ENCODE results near the gene SMC1B.
"Not testable (repeated sequence)": the region's sequence is repeated elsewhere in the genome, so short reads cannot be mapped to it uniquely, and the experiment has no call there.

SMC1B gene

DNA sequence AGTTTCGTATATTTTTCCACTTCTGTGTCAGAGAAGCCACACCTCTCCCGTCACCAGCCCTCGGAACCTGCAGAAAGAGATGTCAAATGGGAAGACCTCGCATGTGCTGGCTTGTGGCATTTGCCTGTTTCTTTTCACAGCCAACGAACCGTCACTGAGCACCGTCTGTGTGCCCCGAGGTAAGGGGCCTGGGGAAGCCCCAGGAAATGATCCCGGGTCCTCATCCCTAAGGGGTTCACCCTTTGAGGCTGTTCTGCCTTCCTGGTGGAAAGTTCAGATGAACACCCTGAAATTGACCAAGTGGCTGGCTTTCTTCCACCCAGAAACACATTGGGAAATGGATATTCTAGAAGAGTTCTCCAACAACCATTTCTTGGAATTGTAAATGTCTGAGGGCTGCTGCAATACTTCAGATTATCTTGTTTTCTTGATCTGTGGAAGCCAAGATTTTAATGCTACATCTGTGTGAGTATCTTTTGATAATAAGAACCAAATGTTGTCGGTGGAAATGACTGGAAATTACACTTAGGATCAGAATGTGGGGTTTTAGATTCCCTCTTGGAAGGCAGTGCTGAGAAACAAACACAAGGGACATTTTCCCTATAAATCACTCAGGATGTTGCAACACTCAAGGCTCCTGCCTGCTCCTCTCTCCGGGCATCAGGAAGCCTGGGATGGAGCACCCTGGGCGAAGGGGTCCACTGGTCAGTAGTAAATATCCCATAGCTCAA is 37.7 kb upstream of the SMC1B start:
- Mint-ChIP-seq H3K9me3 (no peaks in the 10 kb centered on the region), H3K4me1 (no peaks in the 10 kb centered on the region), H3K27me3 (no peaks in the 10 kb centered on the region), H3K36me3 (ENCODE audit: low read depth) (no peaks in the 10 kb centered on the region), H3K4me3 (no peak overlapping the region), H3K27ac (no peak overlapping the region)
- ATAC-seq (no peak), DNase-seq (no peak)

DNA sequence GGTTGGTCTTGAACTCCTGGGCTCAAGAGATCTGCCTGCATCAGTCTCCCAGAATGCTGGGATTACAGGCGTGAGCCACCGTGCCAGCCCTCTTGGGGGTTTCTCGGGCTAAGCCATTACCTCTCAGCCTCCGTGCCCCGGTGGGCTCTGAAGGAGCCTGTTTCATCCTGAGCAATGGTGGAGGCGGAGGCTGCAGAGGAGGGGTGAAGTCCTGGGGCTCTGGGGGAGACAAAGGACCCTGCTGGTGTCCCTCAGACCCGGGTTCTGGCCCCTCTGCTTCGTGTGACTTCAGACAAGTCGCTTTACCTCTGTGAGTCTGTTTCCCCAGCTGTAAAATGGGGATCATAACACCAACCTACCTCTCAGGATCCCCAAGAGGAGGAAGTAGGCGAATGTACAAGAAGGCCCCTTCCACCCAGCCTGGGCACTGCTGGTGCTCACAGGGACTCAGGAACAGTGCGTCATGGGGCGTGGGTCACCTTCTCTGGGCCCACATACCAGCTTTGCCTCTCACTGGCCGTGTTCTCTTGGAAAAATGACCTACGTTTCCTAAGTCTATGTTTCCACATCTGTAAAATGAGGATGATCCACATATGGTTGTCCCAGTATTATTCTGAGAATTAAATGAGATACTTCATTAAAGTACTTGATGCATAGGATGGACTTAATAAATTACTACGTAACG is 36.8 kb upstream of the SMC1B start:
- ATAC-seq (no peak), DNase-seq (no peak)
- H3K9me3 Mint-ChIP-seq = no peaks in the 10 kb centered on the region

DNA sequence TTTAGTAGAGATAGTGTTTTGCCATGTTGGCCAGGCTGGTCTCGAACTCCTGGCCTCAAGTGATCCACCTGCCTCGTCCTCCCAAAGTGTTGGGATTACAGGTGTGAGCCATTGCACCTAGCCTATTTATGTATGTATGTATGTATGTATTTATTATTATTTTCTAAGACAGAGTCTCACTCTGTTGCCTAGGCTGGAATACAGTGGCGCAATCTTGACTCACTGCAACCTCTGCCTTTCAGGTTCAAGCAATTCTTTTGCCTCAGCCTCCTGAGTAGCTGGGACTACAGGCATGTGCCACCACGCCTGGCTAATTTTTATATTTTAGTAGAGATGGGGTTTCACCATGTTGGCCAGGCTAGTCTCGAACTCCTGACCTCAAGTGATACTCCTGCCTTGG is 36.0 kb upstream of the SMC1B start:
- not testable (repeated sequence) for H3K36me3 Mint-ChIP-seq (ENCODE audit: low read depth); H3K27me3 Mint-ChIP-seq; H3K27ac Mint-ChIP-seq; ATAC-seq; H3K9me3 Mint-ChIP-seq; H3K4me1 Mint-ChIP-seq; H3K4me3 Mint-ChIP-seq; DNase-seq

More for the DNA sequence above, 36.8 kb upstream of the SMC1B start:
- H3K4me1 Mint-ChIP-seq = no peaks in the 10 kb centered on the region
- H3K27me3 Mint-ChIP-seq = no peaks in the 10 kb centered on the region
- H3K36me3 Mint-ChIP-seq (ENCODE audit: low read depth) = no peaks in the 10 kb centered on the region
- H3K4me3 Mint-ChIP-seq = no peak overlapping the region
- H3K27ac Mint-ChIP-seq = no peak overlapping the region

- no peak overlapping the region for H3K27ac Mint-ChIP-seq
- no peaks in the 10 kb centered on the region for H3K9me3 Mint-ChIP-seq
Measured at GRCh38 chr22:45448431-45448830, 35.0 kb upstream of the SMC1B start.

DNA sequence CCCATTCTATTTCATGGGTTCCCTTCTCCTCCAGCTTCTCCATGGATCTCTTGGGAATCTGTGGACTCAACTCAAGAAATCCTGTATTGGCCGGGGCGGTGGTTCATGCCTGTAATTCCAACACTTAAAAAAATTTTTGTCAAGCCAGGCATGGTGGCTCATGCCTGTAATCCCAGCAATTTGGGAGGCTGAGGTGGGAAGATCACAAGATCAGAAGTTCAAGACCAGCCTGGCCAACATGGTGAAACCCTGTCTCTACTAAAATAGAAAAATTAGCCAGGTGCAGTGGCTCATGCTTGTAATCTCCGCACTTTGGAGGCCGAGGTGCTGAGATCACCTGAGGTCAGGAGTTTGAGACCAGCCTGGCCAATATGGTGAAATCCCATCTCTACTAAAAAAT is 34.2 kb upstream of the SMC1B start:
- not testable (repeated sequence) for H3K27me3 Mint-ChIP-seq; H3K9me3 Mint-ChIP-seq; H3K4me1 Mint-ChIP-seq; H3K4me3 Mint-ChIP-seq; DNase-seq; H3K36me3 Mint-ChIP-seq (ENCODE audit: low read depth); ATAC-seq; H3K27ac Mint-ChIP-seq

More at GRCh38 chr22:45448431-45448830, 35.0 kb upstream of the SMC1B start:
- H3K4me1 Mint-ChIP-seq = no peaks in the 10 kb centered on the region
- peaks cover 2% of the 10 kb centered on the region for H3K27me3 Mint-ChIP-seq
- H3K4me3 Mint-ChIP-seq = no peak overlapping the region
- no peaks in the 10 kb centered on the region for H3K36me3 Mint-ChIP-seq (ENCODE audit: low read depth)
- no peak for DNase-seq
- ATAC-seq = no peak

DNA sequence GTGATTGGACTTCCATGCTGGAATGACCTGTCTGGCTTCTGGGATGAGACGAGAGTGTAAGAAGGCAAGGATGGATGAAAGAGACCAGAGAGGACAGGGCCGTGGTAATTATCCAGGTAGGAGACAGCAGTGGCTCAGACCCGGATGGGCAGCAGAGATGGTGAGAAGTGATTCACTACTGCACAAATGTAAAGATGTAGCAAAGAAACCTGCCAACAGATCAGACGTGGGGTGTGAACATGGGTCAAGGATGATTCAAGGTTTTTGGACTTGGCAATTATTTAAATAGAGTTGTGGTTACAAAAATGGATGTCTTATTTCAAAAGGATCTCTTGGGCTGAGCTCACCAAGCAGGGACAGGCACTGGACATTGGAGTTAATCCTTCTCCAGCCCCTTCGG is 32.8 kb upstream of the SMC1B start:
- DNase-seq (no peak), ATAC-seq (no peak)
- Mint-ChIP-seq H3K27ac (no peak overlapping the region), H3K36me3 (ENCODE audit: low read depth) (no peaks in the 10 kb centered on the region), H3K4me3 (no peak overlapping the region), H3K27me3 (peaks cover 3% of the 10 kb centered on the region), H3K4me1 (peaks cover 1% of the 10 kb centered on the region), H3K9me3 (no peaks in the 10 kb centered on the region)

DNA sequence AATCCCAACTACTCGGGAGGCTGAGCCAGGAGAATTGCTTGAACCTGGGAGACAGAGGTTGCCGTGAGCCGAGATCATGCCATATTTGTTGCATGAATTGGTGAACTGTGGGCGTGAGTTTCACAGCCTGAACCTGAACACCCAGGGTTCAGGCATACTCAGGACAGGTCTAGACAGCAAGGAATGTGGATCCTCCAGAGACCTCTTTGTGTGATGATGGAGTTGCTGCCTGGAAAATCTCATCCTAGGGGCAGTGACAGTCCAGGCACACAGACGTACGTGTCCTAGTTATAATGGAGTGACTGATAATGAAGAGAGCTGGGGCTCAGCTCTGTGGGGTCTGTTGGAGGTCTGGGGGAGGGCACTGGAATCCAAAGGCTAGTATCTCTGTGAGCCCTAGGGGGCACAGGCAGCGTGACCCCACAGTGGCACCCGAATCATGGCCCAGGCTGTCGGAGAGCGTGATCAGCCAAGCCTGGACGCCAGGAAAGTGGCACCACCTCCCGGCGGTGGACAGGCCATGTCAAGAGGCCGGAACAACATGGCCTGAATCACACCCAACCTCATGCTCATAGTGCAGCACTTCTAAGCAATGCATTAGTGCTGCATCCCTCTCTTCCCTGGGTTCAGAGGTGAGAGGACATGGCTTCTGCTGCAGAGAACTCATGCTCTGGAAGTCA is 31.8 kb upstream of the SMC1B start:
- no peaks in the 10 kb centered on the region for H3K36me3 Mint-ChIP-seq (ENCODE audit: low read depth)
- no peak for DNase-seq
- no peak overlapping the region for H3K4me3 Mint-ChIP-seq
- no peaks in the 10 kb centered on the region for H3K9me3 Mint-ChIP-seq
- H3K27me3 Mint-ChIP-seq = peaks cover 4% of the 10 kb centered on the region
- H3K27ac Mint-ChIP-seq = no peak overlapping the region
- no peak for ATAC-seq
- H3K4me1 Mint-ChIP-seq = peaks cover 9% of the 10 kb centered on the region

- no peak for ATAC-seq
- Mint-ChIP-seq H3K27ac (no peak overlapping the region), H3K4me3 (no peak overlapping the region), H3K27me3 (peaks cover 4% of the 10 kb centered on the region), H3K4me1 (peaks cover 9% of the 10 kb centered on the region), H3K9me3 (no peaks in the 10 kb centered on the region), H3K36me3 (ENCODE audit: low read depth) (no peaks in the 10 kb centered on the region)
- no peak for DNase-seq
Measured at GRCh38 chr22:45444168-45444567, 30.8 kb upstream of the SMC1B start.

- Mint-ChIP-seq H3K27ac (no peak overlapping the region), H3K4me1 (peaks cover 13% of the 10 kb centered on the region), H3K36me3 (ENCODE audit: low read depth) (no peaks in the 10 kb centered on the region), H3K9me3 (no peaks in the 10 kb centered on the region), H3K4me3 (no peak overlapping the region), H3K27me3 (peaks cover 4% of the 10 kb centered on the region)
- ATAC-seq (no peak), DNase-seq (no peak)
Measured at GRCh38 chr22:45442116-45442515, 28.7 kb upstream of the SMC1B start.

DNA sequence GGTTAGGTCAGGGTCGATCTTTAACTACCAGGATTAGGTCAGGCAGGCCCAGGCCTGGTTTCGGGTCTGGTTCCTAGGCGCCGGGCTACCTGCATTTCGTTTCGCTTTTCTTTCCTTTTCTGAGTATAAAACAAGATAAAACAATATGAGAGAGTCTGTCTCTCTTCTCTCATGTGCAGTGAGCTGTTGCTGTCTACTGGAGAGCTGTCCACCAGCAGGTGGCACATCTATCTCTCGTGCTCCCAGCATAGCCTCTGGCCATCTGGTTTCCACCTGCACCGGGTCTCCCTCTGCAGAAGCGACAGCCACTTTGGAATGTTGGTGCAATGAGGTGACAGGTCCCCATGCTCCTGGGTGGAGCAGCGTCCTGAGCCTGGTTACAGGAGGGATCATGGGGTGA is 27.7 kb upstream of the SMC1B start:
- peak; percentile 12 for DNase-seq
- peak; percentile 72 for ATAC-seq

DNA sequence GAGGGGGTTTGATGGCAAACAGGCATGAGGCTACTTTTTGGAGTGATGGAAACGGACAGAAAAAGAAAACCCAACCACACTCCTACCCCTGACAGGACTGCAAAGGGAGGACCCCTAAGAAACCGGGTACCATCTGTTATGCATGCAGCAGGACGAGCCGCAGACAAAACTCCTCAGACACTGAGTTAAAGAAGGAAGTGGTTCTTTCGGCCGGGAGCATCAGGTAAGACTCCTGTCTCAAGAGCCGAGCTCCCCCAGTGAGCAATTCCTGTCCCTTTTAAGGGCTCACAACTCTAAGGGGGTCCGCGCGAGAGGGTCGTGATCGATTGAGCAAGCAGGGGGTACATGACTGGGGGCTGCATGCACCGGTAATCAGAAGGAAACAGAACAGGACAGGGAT is 27.3 kb upstream of the SMC1B start:
- H3K9me3 Mint-ChIP-seq; ATAC-seq; DNase-seq; H3K36me3 Mint-ChIP-seq (ENCODE audit: low read depth); H3K27ac Mint-ChIP-seq; H3K27me3 Mint-ChIP-seq: not testable (repeated sequence)
- H3K4me1 Mint-ChIP-seq = peaks cover 15% of the 10 kb centered on the region
- H3K4me3 Mint-ChIP-seq = peak overlapping the region; percentile 44

More for the DNA sequence above, 27.7 kb upstream of the SMC1B start:
- peaks cover 13% of the 10 kb centered on the region for H3K4me1 Mint-ChIP-seq
- no peaks in the 10 kb centered on the region for H3K9me3 Mint-ChIP-seq
- peak overlapping the region; percentile 44 for H3K4me3 Mint-ChIP-seq
- H3K36me3 Mint-ChIP-seq (ENCODE audit: low read depth) = no peaks in the 10 kb centered on the region
- H3K27ac Mint-ChIP-seq = no peak overlapping the region
- peaks cover 4% of the 10 kb centered on the region for H3K27me3 Mint-ChIP-seq

- Mint-ChIP-seq H3K27me3 (peaks cover 2% of the 10 kb centered on the region), H3K36me3 (ENCODE audit: low read depth) (no peaks in the 10 kb centered on the region), H3K4me1 (peaks cover 21% of the 10 kb centered on the region), H3K4me3 (no peak overlapping the region), H3K9me3 (no peaks in the 10 kb centered on the region), H3K27ac (no peak overlapping the region)
- ATAC-seq (no peak), DNase-seq (no peak)
Measured at GRCh38 chr22:45438336-45438735, 24.9 kb upstream of the SMC1B start.

DNA sequence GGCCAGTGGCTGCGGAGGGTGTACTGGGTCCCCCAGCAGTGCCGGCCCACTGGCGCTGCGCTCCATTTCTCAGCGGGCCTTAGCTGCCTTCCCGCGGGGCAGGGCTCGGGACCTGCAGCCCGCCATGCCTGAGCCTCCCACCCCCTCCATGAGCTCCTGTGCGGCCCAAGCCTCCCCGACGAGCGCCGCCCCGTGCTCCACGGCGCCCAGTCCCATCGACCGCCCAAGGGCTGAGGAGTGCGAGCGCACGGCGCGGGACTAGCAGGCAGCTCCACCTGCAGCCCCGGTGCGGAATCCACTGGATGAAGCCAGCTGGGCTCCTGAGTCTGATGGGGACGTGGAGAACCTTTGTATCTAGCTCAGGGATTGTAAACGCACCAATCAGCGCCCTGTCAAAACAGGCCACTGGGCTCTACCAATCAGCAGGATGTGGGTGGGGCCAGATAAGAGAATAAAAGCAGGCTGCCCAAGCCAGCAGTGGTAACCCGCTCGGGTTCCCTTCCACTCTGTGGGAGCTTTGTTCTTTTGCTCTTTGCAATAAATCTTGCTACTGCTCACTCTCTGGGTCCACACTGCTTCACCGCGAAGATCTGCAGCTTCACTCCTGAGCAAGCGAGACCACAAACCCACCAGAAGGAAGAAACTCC is 23.6 kb upstream of the SMC1B start:
- H3K27ac Mint-ChIP-seq; H3K4me3 Mint-ChIP-seq; ATAC-seq; H3K9me3 Mint-ChIP-seq; H3K27me3 Mint-ChIP-seq; H3K36me3 Mint-ChIP-seq (ENCODE audit: low read depth); DNase-seq: not testable (repeated sequence)
- H3K4me1 Mint-ChIP-seq = peaks cover 21% of the 10 kb centered on the region

GRCh38 chr22:45435544-45436139 is 22.2 kb upstream of the SMC1B start:
- no peaks in the 10 kb centered on the region for H3K9me3 Mint-ChIP-seq

More at GRCh38 chr22:45435544-45436139, 22.2 kb upstream of the SMC1B start:
- DNase-seq (peak; percentile 83), ATAC-seq (peak; percentile 87)
- Mint-ChIP-seq H3K27me3 (no peaks in the 10 kb centered on the region), H3K27ac (no peak overlapping the region), H3K36me3 (ENCODE audit: low read depth) (no peaks in the 10 kb centered on the region), H3K4me1 (peaks cover 14% of the 10 kb centered on the region), H3K4me3 (no peak overlapping the region)

All from activated naive CD8-positive, alpha-beta T cell treated with anti-CD3 and anti-CD28 coated beads, Interleukin-2, amount 50 U/mL, for 24 hours (primary cell).